ENCODE results near the gene RIPK1.
A peak's percentile ranks its signal among the peaks of the same experiment; 100 is the strongest.
"Not testable (repeated sequence)": the region's sequence is repeated elsewhere in the genome, so short reads cannot be mapped to it uniquely, and the experiment has no call there.

RIPK1 gene

DNA sequence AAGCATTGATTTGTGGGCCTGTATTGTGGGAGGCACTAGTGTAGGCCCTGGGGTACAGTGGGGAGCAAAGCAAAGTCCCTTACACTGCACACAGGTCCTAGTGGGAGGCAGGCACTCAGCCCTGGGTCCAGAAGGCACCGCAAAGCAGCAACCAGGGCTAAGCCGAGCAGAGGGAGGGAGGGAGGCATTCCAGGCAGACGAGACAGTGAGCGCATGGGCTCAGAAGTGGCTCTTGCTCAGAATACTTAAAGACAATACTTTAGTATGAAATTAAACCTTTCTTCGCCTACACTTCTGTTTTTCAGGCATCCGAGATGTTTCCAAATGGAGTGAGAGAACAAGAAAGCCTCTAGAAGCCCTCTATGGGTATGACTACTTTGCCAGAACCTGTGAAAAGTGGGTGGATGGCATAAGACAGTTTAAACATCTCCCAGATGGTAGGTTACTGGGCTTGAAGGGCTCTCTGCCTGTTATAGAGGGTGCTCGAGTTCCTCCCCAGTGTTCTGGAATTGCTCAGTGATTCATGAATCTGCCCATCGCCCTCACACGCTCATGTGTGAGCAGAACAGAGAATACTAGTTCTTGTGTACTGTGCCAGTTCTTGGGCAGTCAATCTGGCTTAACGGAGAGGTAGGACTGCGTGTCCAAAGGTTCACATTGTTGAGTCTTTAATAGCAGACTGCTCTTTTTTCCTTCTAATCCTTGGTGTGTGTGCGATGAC, 68.9 kb downstream of the RIPK1 start:
- no peak for DNase-seq

DNA sequence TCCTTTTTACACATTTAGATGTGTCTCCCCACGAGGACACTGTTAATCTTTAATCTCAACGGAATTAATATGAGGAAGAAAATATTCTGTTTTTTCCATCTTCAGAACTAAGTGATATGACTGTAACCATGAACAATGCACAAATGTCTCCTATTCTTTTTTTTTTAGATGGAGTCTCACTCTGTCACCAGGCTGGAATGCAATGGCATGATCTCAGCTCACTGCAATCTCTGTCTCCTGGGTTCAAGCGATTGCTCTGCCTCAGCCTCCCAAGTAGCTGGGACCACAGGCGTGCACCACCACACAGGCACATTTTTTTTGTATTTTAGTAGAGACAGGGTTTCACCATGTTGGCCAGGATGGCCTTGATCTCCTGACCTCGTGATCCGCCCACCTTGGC, 69.6 kb downstream of the RIPK1 start:
- not testable (repeated sequence) for DNase-seq

DNA sequence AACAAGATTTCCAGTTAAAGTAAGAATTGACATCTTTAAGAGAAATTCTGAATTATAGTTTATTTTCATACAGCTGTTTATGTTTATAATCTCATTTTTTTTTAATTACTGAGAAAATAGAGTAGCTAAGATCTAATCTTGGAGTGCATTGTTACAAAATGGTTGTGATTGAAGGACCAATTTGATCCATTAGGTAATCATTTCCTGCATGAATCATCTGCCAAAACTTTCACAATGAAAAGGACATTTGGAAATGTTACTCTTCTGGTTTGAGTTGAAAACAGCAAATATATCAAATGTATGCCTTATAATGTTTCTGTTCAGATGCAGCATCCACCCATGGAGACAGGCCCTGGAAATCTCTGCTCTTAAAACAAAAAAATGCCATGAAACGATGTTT, 70.0 kb downstream of the RIPK1 start:
- DNase-seq: no peak

DNA sequence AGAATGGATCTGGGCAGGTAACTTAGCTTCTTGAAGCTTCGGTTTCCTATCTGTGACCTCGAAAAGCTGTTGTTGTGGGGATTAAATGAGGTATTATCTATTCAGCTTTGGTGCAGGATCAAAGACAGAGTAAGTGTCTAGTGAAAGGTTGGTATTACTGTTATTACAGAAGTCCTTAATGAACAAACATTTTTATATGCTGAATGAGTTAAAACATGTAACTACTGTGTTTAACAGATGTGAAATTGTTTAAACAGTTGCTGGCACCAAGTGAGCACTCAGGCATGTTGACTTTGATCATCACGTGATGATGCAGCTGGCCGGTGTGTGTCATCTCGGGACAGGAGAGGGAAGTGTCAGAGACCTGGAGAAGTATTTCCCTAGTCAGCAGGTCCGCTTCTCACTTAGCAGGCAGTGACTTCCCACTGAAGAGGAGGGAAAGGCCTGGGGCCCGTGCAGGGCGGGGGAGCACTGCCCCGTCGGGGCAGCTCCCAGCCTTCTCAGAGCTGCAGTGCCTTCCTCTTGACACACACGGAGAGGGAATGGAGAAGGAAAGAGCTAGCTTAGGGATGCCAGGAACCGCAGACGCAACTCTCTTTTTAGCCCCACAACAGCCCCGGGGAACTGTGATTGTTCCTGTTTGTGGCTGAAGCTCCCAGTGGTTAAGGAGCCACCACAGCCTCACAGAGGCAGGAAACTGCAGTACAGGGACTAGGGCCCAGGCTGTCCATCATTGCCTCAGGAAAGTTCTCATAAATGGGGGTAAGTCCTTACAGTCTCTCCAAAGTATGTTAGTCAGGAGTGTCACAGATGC, 71.0 kb downstream of the RIPK1 start:
- DNase-seq: no peak

DNA sequence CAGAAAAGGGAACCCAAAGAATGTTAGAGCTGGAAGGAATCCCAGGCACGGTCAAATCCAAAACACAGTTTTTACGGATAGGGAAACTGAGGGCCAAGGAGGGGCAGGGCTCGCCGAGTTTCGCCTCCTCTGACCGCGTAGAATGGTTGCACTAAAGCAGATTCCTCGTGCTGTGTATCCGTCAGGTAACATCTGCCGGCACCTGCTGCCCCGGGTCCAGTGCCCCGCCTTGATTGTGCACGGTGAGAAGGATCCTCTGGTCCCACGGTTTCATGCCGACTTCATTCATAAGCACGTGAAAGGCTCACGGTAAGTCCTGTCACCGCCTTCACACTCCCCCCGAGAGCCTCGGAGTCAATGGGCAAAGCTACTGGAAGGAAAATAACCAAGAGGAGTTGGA, 71.9 kb downstream of the RIPK1 start:
- DNase-seq: no peak

DNA sequence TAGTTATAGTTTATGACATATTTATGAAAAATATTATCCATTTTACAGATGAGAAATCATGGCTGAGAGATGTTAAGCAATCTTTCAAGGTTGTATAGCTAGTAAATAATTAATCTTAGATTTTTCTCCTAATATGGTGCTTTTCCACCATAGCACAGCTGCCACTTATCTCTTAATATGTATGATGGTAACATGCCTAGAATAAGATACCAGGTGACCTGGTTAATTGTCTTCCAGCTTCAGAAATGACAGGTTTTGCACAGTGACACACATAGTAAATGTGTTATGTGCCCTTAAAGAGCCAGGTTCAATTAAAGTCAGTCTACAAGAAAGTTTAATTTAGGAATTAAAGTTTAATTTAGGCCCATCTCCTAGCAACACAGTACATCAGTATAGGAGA, 74.2 kb downstream of the RIPK1 start:
- DNase-seq: no peak

DNA sequence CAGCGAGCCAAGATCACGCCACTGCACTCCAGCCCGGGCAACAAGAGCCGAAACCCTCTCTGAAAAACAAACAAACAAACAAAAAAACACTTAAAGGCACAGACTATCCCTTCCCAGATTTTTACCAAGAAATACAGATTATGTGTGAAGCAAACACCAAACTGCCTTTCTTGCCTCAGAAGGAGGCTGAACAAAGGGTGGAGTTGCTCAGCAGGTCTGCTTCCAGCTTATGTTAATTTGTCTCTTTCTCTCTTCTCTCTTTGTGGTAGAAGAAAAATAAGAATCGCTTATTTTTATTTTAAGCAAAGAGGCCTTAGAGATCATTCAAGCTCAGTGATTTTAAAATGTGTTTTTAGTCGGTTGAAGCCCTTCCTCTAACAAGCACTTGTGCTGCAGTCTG, 74.9 kb downstream of the RIPK1 start:
- no peak for DNase-seq

DNA sequence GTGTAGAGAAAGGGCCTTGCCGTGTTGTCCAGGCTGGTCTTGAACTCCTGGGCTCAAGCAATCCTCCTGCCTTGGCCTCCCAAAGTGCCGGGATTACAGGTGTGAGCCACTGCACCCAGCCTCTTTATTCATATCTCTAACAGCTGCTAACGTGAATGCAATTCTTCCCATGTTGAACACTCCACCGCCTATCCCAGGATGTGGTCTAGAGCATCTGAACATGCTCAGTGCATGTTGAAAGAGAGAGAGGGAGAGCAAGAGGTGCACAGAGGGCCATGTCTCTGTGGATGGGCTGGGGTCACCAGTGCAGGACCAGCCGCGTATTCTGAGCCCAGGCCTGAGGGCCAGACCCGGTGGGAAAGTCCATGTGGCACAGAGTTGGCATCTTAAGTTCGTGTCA, 76.3 kb downstream of the RIPK1 start:
- no peak for DNase-seq

DNA sequence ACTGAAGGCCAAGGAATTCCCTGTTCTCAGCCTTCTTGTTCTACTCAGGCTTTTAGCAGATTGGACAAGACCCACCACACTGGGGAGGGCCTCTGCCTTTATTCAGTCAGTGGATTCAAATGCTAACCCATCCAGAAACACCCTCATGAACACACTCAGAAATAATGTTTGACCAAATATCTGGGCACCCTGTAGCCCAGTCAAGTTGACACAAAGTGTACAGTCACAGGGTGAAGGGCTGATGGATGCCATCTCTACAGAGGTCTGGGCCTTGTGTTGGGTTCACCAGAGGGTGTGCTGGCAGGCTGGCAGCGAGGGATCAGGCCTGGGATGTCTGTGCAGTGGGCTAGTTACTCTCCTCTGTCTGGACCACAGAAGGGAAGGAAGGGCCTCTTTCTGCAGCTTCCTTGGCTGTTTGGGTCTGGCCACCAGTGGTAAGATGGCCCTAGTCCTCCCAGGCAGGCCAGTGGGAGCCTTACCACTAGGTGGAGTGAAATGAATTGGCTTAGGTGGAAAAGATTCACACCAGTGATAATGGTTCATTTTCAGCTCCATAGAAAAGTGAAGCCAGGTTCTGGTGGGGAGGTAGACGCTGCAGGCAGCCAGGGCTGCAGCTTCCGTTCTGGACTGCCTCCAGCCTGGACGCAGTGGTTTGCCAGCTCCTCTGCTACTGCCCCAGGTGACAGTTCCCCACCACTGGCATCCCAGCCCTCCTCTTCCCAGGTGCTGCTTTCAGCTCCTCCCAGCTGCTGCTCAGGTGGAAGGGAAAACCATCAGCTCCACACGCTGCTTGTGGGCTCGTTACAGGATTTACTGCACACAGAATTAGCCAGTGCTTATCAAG, 79.8 kb downstream of the RIPK1 start:
- DNase-seq: no peak

DNA sequence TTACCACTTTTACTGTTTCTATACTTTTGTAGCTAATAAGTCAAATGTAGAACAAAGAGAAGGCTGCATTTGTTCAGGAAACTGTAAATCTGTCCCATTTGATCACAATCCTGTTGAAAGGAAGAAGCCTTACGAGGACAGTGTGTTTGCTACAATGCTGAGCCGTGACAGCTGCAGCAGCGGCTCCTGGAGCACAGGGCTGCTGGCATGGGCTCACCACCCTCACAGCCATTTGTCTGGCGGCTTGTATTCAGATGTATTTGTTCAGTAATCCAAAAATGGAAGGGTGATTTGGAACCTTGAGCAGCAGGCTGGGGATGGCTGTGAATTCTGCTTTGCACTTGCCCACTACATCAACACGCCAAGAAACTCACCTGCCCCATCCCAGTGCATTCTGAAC, 83.4 kb downstream of the RIPK1 start:
- DNase-seq: no peak

DNA sequence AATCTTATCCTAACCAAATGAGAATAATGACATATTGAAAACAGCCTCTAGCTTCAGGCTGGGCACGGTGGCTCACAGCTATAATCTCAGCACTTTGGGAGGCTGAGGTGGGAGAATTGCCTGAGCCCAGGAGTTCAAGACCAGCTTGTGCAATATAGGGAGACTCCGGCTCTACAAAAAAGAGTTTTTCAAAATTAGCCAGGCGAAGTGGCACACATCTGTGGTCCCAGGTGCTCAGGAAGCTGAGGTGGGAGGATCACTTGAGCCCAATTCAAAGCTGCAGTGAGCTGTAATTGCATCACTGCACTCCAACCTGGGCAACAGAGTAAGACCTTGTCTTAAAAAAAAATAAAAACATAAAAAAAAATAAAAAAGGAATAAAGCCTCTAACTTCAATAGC, 84.4 kb downstream of the RIPK1 start:
- DNase-seq: no peak

DNA sequence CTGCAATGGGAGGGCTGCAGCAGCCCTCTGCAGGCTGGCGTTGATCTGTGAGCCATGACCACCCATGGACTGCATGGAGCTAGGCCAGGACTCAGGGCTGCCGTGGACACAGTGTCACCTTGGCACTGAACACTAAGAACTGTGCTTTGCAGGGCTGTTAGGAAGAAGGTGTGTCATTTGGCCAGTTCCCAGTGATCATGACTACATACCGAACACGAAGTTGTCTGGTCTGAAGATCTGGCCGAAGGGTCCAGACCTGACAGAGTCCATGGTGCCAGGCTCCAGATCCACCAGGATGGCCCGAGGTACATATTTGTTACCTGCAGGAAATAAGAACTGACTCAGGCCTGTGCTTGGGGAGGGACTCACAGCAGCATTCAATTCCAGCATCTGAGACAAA, 87.1 kb downstream of the RIPK1 start:
- DNase-seq: not testable (repeated sequence)

DNA sequence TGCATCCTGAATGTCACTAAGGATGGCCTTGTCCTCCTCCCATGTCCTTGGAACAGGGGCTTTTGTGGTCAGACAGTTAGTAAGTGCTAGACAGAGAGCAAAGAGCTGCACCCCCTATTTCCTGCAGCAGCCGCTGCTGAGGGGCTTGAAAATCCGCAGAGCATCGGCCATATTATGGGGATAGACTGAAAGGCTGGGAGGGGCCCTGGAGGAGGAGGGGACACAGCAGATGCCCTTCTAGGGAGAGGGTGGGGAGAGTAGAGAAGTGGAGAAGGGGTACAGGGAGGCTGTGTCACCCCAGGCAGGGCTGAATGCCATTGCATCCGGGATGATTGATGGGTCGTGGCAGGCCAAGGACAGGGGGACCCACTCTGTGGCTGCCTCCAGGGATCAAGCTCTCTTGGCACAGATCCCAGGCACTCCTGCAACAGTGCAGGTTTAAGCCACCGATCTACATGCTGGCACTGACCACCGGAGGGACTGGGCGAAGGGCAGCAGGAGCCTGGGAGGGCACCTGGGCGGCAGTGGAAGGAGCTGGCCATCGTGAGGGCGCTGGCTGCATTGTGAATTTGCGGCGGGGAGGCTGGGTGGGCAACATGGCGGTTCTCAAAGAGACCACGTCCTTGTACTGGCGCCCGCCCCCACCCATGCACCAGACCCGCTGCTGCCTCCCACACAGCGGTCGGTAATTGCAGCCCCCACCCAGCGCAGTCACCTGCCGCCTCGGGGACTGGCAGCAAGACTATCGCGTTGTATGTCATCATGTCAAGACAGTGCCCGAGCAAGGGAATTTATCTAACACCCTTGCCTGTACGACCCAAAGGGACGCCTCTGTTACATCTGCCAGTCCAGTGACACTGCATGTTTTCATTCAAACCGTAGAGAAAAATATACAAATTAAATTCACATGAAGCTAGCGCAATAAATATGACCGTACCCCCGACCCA, 88.2 kb downstream of the RIPK1 start:
- peak; percentile 56 for DNase-seq

DNA sequence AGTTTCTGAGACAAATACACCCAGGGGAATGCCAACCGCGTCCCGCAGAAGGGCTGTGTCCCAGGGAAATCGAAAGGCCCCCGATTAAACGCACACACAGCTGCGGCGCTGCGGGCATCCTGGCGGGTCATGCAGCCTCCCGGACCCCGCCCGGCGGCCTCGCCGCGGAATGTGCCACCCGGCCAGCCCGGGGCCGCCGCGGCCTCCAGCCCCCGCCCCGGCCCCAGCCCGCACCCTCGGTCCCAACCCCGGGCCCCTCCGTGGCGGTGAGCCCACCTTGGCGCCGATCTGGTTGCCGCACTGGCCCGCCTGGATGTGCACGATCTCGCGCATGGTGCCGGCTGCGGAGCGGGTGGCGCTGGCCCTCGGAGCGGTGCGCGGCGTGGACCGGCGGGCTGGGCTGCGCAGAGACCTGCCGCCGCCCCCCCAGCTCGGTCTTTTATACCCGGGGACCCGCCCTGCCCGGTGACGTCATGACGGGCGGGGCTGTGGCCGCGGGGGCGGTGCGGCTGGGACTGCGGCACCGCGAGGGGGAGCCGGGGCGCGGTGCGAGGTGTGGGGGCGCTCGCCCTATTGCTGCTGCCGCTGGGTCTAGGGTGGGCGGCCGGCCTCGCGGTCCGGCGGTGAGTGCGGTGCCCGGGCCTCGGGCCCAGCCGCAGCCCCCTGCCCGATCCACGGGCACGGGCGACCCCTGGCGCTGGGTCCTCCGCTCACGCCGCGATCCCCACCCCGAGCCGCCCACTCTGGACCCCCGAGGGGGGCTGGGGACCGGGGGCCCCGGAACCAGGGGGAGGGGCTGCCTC, 89.0 kb downstream of the RIPK1 start, which contains the start of gene TUBB2A:
Gene TUBB2A, minus strand, starts transcription at position 414 of the 803 bp plus-strand sequence. Its CDS starts 81 bp downstream, at position 333.
- DNase-seq: peak; percentile 91

DNA sequence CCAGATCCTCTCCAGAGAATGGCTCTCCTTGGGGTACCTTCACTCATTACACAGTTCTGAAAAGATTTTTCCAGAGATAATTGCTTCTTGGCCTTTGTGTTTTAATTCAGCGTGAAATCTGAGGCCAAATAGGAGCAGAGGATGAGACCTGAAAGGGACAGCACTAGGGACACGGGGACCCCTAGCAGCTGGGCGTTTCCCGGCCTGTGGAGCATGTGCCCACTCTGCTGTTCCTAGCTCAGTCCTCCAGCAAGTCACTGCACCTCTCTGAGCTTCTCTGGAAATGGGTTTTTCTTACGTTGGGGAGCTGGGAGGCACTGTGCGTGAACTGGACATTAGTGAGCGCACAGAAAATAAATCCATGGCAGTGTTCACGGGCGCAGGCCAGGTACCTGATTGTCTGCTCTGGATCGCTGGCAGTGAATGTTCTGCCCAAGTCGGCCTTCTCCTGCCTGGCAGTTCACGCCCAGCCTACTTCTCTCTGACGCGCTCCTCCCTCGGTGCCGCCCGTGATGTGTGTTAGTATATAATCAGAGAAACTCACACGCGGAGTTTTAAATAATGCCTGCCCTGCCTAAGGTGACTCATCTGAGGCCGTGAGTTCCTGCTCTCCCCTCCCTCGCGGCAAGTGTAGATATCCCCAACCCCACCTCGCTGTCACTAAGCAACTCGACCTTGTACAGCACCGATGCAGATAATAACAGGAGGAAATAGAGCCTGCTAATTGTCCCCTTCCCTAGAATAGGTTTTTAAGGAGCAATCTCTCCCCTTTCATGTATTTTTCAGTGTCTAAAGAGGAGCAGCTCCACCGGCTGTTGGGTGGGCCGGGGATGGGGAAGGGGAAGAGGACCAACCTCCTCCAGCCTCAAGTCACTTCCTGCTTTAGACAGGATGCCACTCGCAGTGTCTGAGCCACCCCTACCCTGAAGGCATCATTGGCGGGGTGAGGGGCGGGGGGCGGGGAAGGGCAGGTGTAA, 91.8 kb downstream of the RIPK1 start:
- peak; percentile 54 for DNase-seq

DNA sequence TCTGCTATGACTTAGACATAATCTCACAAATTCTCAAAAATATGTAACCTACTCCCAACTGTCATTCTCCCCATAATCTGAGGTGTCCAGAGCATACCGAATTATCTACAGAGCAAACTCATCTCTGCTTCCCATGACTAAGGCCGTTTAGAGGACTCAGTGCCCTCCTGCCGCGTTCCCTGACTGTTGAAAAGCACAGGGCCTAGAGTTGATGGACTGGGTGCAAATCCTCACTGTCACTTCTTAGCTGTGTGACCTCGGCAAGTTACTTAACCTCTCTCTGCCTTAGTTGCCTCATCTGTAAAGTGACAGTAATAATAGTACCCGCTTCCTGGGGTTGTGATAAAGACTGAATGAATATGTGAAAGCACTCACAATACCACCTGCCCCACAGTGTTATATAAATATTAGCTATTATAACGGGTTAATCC, 93.8 kb downstream of the RIPK1 start:
- peak; percentile 76 for DNase-seq

DNA sequence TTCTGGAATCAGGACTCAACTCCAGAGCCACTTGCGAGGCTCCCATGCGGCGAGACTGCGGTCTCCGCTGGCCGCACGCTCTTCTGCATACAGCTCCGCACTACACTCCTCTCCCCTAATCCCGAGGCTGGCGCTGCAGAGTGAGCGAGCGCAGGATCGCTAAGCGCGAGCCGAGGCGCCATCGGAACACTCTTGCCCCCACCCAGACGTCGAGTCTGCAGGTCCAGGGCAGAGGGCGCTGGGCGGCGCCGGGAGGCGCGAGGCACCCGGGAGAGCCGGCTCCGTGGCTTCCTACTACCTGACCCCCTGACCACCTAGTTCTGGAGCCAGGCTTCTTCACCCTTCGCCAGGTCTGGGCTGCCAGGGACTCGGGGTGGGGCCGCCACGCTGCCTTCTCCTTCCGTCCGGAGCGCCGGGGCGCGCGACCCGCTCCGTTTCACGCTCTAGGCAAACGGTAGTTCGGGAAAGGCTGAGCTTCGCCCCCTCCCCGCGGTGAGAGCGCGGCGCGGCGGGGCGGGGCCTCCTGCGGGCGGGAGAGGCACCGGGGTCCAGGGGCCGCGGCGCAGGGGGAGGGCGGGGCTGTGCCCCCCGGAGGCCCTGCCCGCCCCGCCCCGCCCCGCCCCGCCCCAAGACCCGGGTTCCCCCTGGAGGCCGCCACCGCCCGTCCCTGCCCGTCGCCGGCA, 94.4 kb downstream of the RIPK1 start:
- DNase-seq: peak; percentile 90

DNA sequence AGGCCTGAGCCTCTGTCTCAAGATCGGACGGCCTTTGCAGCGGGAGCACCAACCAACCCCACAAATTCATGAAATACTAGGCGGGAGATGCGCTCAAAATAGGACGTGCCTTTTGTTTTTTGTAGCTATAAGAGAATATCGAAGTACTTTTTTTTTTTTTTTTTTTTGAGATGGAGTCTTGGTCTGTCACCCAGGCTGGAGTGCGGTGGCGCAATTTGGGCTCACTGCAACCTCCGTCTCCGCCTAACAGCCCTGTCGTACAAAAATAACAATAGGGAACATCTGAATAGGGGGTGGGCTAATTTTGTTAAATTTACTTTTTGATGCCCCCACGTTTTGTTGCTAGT, 94.9 kb downstream of the RIPK1 start:
- DNase-seq: no peak

DNA sequence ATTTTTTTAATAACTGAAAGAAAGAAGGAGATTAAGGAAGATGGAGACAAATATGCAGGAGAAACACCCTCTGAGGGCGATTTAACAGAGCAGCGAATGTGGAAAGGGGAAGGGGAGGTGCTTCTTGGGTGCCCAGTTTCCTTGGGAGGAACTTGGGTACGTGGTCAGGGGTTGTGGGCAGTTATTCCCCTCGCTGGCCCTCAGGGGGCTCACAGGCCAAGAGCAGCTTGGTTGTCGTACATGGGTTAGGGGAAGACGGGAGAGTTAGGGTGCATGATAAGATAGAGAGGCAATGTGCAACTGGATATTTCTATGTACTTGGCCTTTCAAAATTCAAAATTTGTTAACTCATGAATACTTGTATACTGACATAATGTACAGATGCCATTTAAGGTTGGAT, 96.1 kb downstream of the RIPK1 start:
- no peak for DNase-seq

All from OCI-M1 (cell line).